Thyroid gland (tissue), 4 donors: ENCODE results near the gene FBRSL1.

Source experiments
- CTCF ChIP-seq, 6 experiments: fragments of 200-600 bp in 3 of 6; fragments of 450-650 bp in 3 of 6; sonication (generic) in 3 of 6; IDR thresholded peaks; one replicate each; pipeline ENCODE4 v1.5.1; 2016 to 2019; ENCODE audit warnings: antibody characterized with exemption in 6 of 6, mild to moderate bottlenecking in 2 of 6, inconsistent platforms in 1 of 6, moderate library complexity in 1 of 6
- POLR2A ChIP-seq, 2 donors: fragments of 450-650 bp; IDR thresholded peaks; one replicate each; pipeline ENCODE4 v1.6.1; 2017; ENCODE audit warnings: antibody characterized with exemption in 2 of 2, mild to moderate bottlenecking in 2 of 2, moderate library complexity in 1 of 2

DNA sequence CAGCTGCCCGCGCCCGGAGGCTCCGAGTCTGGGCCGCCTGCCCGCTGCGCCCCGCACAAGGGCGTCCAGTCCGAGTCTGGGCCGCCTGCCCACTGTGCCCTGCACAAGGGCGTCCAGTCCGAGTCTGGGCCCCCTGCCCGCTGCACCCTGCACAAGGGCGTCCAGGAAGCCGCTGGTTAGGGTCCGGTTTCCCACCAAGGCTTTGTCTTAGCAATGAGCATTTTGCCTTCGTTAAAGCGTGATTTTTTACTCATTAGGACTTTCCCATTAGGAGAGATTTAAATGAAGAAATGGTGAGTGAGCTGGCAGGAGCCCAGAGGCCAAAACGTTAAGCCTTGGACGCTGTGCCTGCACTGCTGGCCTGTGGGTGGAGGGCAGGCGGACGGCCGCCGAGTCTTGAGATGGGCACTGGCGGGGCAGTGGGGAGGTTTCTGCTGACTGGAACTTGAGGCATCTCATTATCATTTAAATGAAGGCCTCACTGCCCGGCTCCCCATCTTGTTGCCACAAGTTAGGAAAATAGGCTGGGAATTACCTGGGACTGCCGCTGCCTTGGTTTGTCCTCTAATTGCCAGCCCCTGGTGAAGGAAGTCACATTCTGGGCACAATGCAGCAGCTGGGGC lies 36.0 kb downstream of the FBRSL1 start:
- TF ChIP-seq CTCF (IDR thresholded peaks at IDR 0.05) (no peak), POLR2A (IDR thresholded peaks at IDR 0.05) (no peak)
